Upper lobe of left lung (tissue), 6 donors: Measurements from ENCODE around the gene ATP11A. TPM values are rescaled to one million over a fixed set of nuclear protein-coding genes. Genes with fewer than 3 reads are reported as not detected.

Source experiments
- ATAC-seq, 2 donors: fragments of 200-7000 bp; cut with Tn5 transposase; one replicate each; pipeline ENCODE4 v1.9.1; 2022; ENCODE audit warnings: mild to moderate bottlenecking in 2 of 2, moderate library complexity in 2 of 2; ENCODE audit not compliant: low FRiP score in 2 of 2
- DNase-seq, 2 donors: peaks; one replicate each; pipeline ENCODE4 v3.0.0-alpha.2; 2019 to 2020
- H3K27ac ChIP-seq, 4 donors: fragments of 200-600 bp; sonication (generic); one replicate each; pipeline ENCODE4 v1.5.1; 2016 to 2019
- H3K27me3 ChIP-seq, 4 donors: fragments of 200-600 bp; sonication (generic); one replicate each; pipeline ENCODE4 v1.5.1; 2017 to 2019
- H3K36me3 ChIP-seq, 4 donors: fragments of 200-600 bp; sonication (generic); one replicate each; pipeline ENCODE4 v1.5.1; 2016 to 2019
- H3K4me1 ChIP-seq, 4 donors: fragments of 200-600 bp; sonication (generic); one replicate each; pipeline ENCODE4 v1.5.1; 2018 to 2019
- H3K4me3 ChIP-seq, 4 donors: fragments of 200-600 bp; sonication (generic); one replicate each; pipeline ENCODE4 v1.5.1; 2017 to 2019; ENCODE audit warnings: mild to moderate bottlenecking in 2 of 4, moderate library complexity in 1 of 4
- H3K9me3 ChIP-seq, 4 donors: fragments of 200-600 bp; sonication (generic); one replicate each; pipeline ENCODE4 v1.5.1; 2018 to 2019
- EP300 ChIP-seq, 4 donors: sonication (generic); formaldehyde crosslinking; IDR thresholded peaks; one replicate each; pipeline ENCODE4 v1.5.1; 2017; ENCODE audit warnings: antibody characterized with exemption in 4 of 4, control low read depth in 2 of 4
- POLR2A ChIP-seq, 4 donors: fragments of 450-650 bp; IDR thresholded peaks; one replicate each; pipeline ENCODE4 v1.5.1; 2016 to 2017; ENCODE audit warnings: antibody characterized with exemption in 4 of 4, mild to moderate bottlenecking in 2 of 4
- POLR2AphosphoS5 ChIP-seq, 2 donors: sonication (generic); formaldehyde crosslinking; IDR thresholded peaks; one replicate each; pipeline ENCODE4 v1.5.1; 2017; ENCODE audit warnings: antibody characterized with exemption in 2 of 2
- WGBS, 2 donors: methylation state at CpG; one replicate each; pipeline ENCODE4 v1.1.5; 2017 to 2018; 5-methylcytosine and 5-hydroxymethylcytosine counted together
- total RNA-seq, 6 donors: library from RNA; depleted of rRNA in 4 of 6; stranded (reverse); fragments of >200 nt in 4 of 6; gene quantifications; one replicate each; pipeline versions ENCODE4 v1.1.0 to v1.2.1, GENCODE V29; 2016 to 2021
- TF ChIP-seq, protein P1 (sequence below), 6 experiments: fragments of 450-650 bp in 4 of 6; fragments of 200-600 bp in 2 of 6; sonication (generic) in 2 of 6; IDR thresholded peaks; one replicate each; pipeline ENCODE4 v1.5.1; 2016 to 2019; ENCODE audit warnings: antibody characterized with exemption in 6 of 6
- donor health status: DM: no; HTN: no; CAD: no; lungs with moderate emphysema.
- donor health status: DM: no; HTN: yes; CAD: no; lungs with severe emphysema.

ATP11A gene
- total RNA-seq, 6 donors from 2014 or later, result 159 to 285 (median 260) TPM

DNA sequence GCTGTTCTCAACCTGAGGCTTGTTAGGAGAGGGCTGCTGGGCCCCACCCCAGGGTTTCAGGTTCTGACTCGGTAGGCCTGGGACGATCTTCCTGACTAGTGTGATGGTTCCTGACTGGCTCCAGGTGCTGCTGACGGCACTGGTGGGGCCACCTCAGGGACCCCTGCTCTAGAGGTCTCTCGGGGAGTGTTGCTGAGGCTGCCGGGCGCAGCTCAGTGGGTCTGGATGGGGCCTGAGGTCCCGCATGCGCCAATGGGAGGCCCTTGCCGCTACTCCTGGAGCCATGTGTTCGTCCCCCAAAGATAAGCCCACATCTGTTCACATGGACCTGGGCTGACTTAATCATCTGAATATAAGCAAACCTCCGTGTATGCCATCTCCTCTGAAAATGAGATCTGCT, 133.0 kb downstream of the ATP11A start:
- DNase-seq (peak in 1 of 2 donors; percentile 15), ATAC-seq (no peak)
- 77 to 93% methylated on average over 9 to 11 of the region's 11 CpGs for WGBS, 2 donors
- Histone ChIP-seq H3K27ac (no peak overlapping the region), H3K9me3 (no peaks in the 10 kb centered on the region), H3K4me3 (no peak overlapping the region), H3K36me3 (peaks cover 33 to 88% (median 75%) of the 10 kb centered on the region in 4 donors), H3K4me1 (no peaks in the 10 kb centered on the region), H3K27me3 (no peaks in the 10 kb centered on the region)
- TF ChIP-seq, protein P1, sequence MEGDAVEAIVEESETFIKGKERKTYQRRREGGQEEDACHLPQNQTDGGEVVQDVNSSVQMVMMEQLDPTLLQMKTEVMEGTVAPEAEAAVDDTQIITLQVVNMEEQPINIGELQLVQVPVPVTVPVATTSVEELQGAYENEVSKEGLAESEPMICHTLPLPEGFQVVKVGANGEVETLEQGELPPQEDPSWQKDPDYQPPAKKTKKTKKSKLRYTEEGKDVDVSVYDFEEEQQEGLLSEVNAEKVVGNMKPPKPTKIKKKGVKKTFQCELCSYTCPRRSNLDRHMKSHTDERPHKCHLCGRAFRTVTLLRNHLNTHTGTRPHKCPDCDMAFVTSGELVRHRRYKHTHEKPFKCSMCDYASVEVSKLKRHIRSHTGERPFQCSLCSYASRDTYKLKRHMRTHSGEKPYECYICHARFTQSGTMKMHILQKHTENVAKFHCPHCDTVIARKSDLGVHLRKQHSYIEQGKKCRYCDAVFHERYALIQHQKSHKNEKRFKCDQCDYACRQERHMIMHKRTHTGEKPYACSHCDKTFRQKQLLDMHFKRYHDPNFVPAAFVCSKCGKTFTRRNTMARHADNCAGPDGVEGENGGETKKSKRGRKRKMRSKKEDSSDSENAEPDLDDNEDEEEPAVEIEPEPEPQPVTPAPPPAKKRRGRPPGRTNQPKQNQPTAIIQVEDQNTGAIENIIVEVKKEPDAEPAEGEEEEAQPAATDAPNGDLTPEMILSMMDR (IDR thresholded peaks at IDR 0.05), result no peak
- TF ChIP-seq POLR2AphosphoS5 (IDR thresholded peaks at IDR 0.05), result no peak
- TF ChIP-seq EP300 (IDR thresholded peaks at IDR 0.05), result no peak
- no peak for TF ChIP-seq POLR2A (IDR thresholded peaks at IDR 0.05)

DNA sequence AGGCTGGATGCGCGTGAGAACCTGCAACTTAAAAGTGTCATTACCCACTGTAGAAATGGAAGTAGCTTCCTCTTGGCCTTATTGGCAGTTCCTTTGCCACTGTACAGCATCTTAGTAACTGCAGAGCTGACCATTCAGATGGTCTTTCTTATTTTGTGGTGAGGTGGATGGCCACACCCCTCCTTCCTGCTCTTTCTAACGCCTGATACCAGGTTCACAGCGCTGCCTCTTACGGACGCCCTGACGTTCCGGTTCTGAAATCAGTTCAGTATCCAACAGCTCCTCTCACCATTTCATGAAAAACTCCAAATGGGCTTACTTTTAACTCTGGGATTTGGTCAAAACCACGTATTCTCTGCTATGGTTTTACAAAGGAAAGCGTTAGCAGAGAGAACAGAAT, 134.6 kb downstream of the ATP11A start:
- H3K9me3 ChIP-seq, result no peaks in the 10 kb centered on the region
- H3K27me3 ChIP-seq, result no peaks in the 10 kb centered on the region
- peak overlapping the region in 1 of 4 donors; percentile 29 for H3K27ac ChIP-seq
- peaks cover 24 to 87% (median 72%) of the 10 kb centered on the region in 4 donors for H3K36me3 ChIP-seq
- DNase-seq, result no peak
- H3K4me3 ChIP-seq, result no peak overlapping the region
- TF ChIP-seq POLR2A (IDR thresholded peaks at IDR 0.05) (no peak), POLR2AphosphoS5 (IDR thresholded peaks at IDR 0.05) (no peak), EP300 (IDR thresholded peaks at IDR 0.05) (no peak)
- TF ChIP-seq, protein P1 (IDR thresholded peaks at IDR 0.05), result no peak
- WGBS, 2 donors, result 70 to 80% methylated on average over 10 of the region's 10 CpGs
- no peak for ATAC-seq
- H3K4me1 ChIP-seq, result no peaks in the 10 kb centered on the region

DNA sequence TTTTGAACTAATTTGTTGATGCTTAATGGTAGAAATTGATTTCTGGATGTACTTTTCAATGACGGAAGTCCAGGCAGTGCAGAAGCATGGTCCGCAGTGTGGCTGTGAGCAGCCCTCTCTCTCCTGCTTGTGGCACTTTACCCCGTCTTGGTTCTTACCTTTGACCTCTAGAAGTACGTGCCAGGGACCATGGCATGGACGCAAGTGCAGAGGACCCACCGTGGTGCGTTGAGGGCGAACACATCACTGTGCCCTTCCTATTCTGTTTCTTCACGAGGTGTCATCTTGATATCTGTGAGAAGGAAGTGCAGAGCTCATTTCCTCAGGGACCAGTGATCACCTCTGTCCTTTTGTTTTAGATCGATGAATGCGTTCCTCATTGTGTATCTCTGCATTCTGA, 135.2 kb downstream of the ATP11A start:
- Histone ChIP-seq H3K27ac (peak overlapping the region in 1 of 4 donors; percentile 29), H3K4me1 (no peaks in the 10 kb centered on the region), H3K9me3 (no peaks in the 10 kb centered on the region), H3K27me3 (no peaks in the 10 kb centered on the region), H3K36me3 (peaks cover 17 to 87% (median 68%) of the 10 kb centered on the region in 4 donors), H3K4me3 (no peak overlapping the region)
- DNase-seq (peak in 1 of 2 donors; percentile 12), ATAC-seq (no peak)
- 72 to 86% methylated on average over 11 of the region's 11 CpGs for WGBS, 2 donors
- TF ChIP-seq POLR2A (IDR thresholded peaks at IDR 0.05), result no peak
- no peak for TF ChIP-seq POLR2AphosphoS5 (IDR thresholded peaks at IDR 0.05)
- no peak for TF ChIP-seq EP300 (IDR thresholded peaks at IDR 0.05)
- TF ChIP-seq, protein P1 (IDR thresholded peaks at IDR 0.05), result no peak

DNA sequence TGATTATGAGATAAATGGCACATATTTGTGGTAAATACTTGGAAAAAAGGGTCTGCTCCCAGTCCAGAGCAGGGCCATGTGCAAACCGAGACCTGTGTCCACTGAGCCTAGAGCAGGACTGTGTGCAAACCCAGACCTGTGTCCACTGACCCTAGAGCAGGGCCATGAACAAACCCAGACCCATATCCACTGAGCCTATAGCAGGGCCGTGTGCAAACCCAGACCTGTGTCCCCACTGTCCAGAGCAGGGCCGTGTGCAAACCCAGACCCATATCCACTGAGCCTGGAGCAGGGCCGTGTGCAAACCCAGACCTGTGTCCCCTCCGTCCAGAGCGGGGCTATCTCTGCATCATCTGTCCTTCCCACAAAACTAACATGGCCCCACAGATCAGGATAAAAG, 136.0 kb downstream of the ATP11A start:
- peaks cover 14 to 86% (median 65%) of the 10 kb centered on the region in 4 donors for H3K36me3 ChIP-seq
- H3K4me1 ChIP-seq, result no peaks in the 10 kb centered on the region
- TF ChIP-seq EP300 (IDR thresholded peaks at IDR 0.05) (no peak), POLR2AphosphoS5 (IDR thresholded peaks at IDR 0.05) (no peak), POLR2A (IDR thresholded peaks at IDR 0.05) (no peak)
- TF ChIP-seq, protein P1 (IDR thresholded peaks at IDR 0.05), result no peak
- peak in 1 of 2 donors; percentile 5 for DNase-seq
- no peak overlapping the region for H3K27ac ChIP-seq
- no peak for ATAC-seq
- 94% methylated on average over 2 to 6 of the region's 6 CpGs for WGBS, 2 donors
- no peak overlapping the region for H3K4me3 ChIP-seq
- no peaks in the 10 kb centered on the region for H3K9me3 ChIP-seq
- H3K27me3 ChIP-seq, result no peaks in the 10 kb centered on the region

DNA sequence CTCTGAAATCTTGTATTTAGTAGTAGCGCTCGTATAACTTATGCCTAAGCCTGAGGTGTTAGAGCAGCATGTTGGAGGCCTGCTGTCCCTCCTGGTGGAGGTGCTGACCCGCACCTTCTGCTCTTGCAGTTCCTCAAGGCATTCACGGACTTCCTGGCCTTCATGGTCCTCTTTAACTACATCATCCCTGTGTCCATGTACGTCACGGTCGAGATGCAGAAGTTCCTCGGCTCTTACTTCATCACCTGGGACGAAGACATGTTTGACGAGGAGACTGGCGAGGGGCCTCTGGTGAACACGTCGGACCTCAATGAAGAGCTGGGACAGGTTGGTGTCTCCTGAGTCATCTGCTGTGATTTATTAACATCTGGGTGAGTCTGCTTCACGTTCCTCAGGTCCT, 136.7 kb downstream of the ATP11A start:
- TF ChIP-seq EP300 (IDR thresholded peaks at IDR 0.05), result no peak
- Histone ChIP-seq H3K4me3 (no peak overlapping the region), H3K27me3 (no peaks in the 10 kb centered on the region), H3K9me3 (no peaks in the 10 kb centered on the region), H3K27ac (no peak overlapping the region), H3K4me1 (no peaks in the 10 kb centered on the region), H3K36me3 (peaks cover 18 to 88% (median 72%) of the 10 kb centered on the region in 4 donors)
- DNase-seq (peak in 1 of 2 donors; percentile 15), ATAC-seq (no peak)
- 94 to 98% methylated on average over 14 of the region's 14 CpGs for WGBS, 2 donors
